Measurements from ENCODE around the gene ESM1.

GRCh38 chr5:54944364-54944763 lies 41.0 kb downstream of the ESM1 start:
- TF ChIP-seq TAF1 (IDR thresholded peaks at IDR 0.05; ENCODE audit: low read depth) (no peak), EP300 (conservative IDR thresholded peaks at IDR 0.05; ENCODE audit: poor library complexity, severe bottlenecking) (no peak), POLR2AphosphoS5 (IDR thresholded peaks at IDR 0.05) (no peak), EZH2 (IDR thresholded peaks at IDR 0.05; ENCODE audit: borderline replicate concordance, insufficient read depth, low read length, poor library complexity, severe bottlenecking) (no peak), SMC3 (conservative IDR thresholded peaks at IDR 0.05; ENCODE audit: poor library complexity) (no peak)
- TF ChIP-seq, protein P1, sequence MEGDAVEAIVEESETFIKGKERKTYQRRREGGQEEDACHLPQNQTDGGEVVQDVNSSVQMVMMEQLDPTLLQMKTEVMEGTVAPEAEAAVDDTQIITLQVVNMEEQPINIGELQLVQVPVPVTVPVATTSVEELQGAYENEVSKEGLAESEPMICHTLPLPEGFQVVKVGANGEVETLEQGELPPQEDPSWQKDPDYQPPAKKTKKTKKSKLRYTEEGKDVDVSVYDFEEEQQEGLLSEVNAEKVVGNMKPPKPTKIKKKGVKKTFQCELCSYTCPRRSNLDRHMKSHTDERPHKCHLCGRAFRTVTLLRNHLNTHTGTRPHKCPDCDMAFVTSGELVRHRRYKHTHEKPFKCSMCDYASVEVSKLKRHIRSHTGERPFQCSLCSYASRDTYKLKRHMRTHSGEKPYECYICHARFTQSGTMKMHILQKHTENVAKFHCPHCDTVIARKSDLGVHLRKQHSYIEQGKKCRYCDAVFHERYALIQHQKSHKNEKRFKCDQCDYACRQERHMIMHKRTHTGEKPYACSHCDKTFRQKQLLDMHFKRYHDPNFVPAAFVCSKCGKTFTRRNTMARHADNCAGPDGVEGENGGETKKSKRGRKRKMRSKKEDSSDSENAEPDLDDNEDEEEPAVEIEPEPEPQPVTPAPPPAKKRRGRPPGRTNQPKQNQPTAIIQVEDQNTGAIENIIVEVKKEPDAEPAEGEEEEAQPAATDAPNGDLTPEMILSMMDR (IDR thresholded peaks at IDR 0.05; ENCODE audit: poor library complexity, severe bottlenecking), result no peak
- TF ChIP-seq, protein P2, sequence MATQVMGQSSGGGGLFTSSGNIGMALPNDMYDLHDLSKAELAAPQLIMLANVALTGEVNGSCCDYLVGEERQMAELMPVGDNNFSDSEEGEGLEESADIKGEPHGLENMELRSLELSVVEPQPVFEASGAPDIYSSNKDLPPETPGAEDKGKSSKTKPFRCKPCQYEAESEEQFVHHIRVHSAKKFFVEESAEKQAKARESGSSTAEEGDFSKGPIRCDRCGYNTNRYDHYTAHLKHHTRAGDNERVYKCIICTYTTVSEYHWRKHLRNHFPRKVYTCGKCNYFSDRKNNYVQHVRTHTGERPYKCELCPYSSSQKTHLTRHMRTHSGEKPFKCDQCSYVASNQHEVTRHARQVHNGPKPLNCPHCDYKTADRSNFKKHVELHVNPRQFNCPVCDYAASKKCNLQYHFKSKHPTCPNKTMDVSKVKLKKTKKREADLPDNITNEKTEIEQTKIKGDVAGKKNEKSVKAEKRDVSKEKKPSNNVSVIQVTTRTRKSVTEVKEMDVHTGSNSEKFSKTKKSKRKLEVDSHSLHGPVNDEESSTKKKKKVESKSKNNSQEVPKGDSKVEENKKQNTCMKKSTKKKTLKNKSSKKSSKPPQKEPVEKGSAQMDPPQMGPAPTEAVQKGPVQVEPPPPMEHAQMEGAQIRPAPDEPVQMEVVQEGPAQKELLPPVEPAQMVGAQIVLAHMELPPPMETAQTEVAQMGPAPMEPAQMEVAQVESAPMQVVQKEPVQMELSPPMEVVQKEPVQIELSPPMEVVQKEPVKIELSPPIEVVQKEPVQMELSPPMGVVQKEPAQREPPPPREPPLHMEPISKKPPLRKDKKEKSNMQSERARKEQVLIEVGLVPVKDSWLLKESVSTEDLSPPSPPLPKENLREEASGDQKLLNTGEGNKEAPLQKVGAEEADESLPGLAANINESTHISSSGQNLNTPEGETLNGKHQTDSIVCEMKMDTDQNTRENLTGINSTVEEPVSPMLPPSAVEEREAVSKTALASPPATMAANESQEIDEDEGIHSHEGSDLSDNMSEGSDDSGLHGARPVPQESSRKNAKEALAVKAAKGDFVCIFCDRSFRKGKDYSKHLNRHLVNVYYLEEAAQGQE (IDR thresholded peaks at IDR 0.05; ENCODE audit: borderline replicate concordance), result no peak
